Uterus (tissue), 4 donors: Measurements from ENCODE around the gene CMTM3. TPM values are rescaled to one million over a fixed set of nuclear protein-coding genes. Genes with fewer than 3 reads are reported as not detected.
"Not testable (repeated sequence)": the region's sequence is repeated elsewhere in the genome, so short reads cannot be mapped to it uniquely, and the experiment has no call there.

Experiments used
- DNase-seq, 2 donors: peaks; one replicate each; pipeline ENCODE4 v3.0.0-alpha.2; 2019 to 2020
- H3K27ac ChIP-seq, 2 donors: fragments of 200-600 bp; sonication (generic); 1 replicate in 1 of 2; 2 replicates in 1 of 2; pipeline ENCODE4 v1.5.1; 2016 to 2018
- H3K27me3 ChIP-seq, 2 donors: fragments of 200-600 bp; sonication (generic); one replicate each; pipeline ENCODE4 v1.5.1; 2018 to 2019; ENCODE audit warnings: control low read depth in 1 of 2
- H3K36me3 ChIP-seq, 2 donors: fragments of 200-600 bp; sonication (generic); one replicate each; pipeline ENCODE4 v1.5.1; 2019; ENCODE audit warnings: control low read depth in 1 of 2
- H3K4me1 ChIP-seq, 2 donors: fragments of 200-600 bp; sonication (generic); one replicate each; pipeline ENCODE4 v1.5.1; 2018 to 2019; ENCODE audit warnings: control low read depth in 1 of 2
- H3K4me3 ChIP-seq, 2 donors: fragments of 200-600 bp; sonication (generic); 1 replicate in 1 of 2; 2 replicates in 1 of 2; pipeline ENCODE4 v1.5.1; 2018 to 2019; ENCODE audit warnings: mild to moderate bottlenecking in 1 of 2
- H3K9me3 ChIP-seq, 2 donors: fragments of 200-600 bp; sonication (generic); one replicate each; pipeline ENCODE4 v1.5.1; 2019; ENCODE audit warnings: control low read depth in 1 of 2
- CTCF ChIP-seq, 4 experiments: fragments of 200-600 bp in 2 of 4; fragments of 450-650 bp in 2 of 4; sonication (generic) in 2 of 4; IDR thresholded peaks; one replicate each; pipeline ENCODE4 v1.5.1; 2016 to 2019; ENCODE audit warnings: antibody characterized with exemption in 4 of 4, mild to moderate bottlenecking in 2 of 4, moderate library complexity in 1 of 4
- POLR2A ChIP-seq, 2 donors: fragments of 450-650 bp; IDR thresholded peaks; one replicate each; pipeline ENCODE4 v1.6.1; 2016; ENCODE audit warnings: antibody characterized with exemption in 2 of 2, mild to moderate bottlenecking in 1 of 2, moderate library complexity in 1 of 2
- intact Hi-C: fragments of 100-400 bp; cut with DNase I; formaldehyde crosslinking; loops from one replicate; pipeline ENCODE4 v1.15.1; 2023; ENCODE audit warnings: low total_unique reads
- small RNA-seq: library from RNA; depleted of rRNA; stranded (forward); fragments of <200 nt; gene quantifications from one replicate; pipeline ENCODE3, GENCODE V24; 2016
- total RNA-seq, 4 donors: library from RNA; depleted of rRNA in 3 of 4; stranded (reverse); fragments of >200 nt in 3 of 4; gene quantifications; one replicate each; pipeline versions ENCODE4 v1.1.0 to v1.2.4, GENCODE V29; 2014 to 2023
- donor health status: DM: yes; HTN: yes; CAD: no.

Gene CMTM3
- total RNA-seq, 4 donors from 2014 or later, result 42.6 to 67.9 (median 56.2) TPM

DNA sequence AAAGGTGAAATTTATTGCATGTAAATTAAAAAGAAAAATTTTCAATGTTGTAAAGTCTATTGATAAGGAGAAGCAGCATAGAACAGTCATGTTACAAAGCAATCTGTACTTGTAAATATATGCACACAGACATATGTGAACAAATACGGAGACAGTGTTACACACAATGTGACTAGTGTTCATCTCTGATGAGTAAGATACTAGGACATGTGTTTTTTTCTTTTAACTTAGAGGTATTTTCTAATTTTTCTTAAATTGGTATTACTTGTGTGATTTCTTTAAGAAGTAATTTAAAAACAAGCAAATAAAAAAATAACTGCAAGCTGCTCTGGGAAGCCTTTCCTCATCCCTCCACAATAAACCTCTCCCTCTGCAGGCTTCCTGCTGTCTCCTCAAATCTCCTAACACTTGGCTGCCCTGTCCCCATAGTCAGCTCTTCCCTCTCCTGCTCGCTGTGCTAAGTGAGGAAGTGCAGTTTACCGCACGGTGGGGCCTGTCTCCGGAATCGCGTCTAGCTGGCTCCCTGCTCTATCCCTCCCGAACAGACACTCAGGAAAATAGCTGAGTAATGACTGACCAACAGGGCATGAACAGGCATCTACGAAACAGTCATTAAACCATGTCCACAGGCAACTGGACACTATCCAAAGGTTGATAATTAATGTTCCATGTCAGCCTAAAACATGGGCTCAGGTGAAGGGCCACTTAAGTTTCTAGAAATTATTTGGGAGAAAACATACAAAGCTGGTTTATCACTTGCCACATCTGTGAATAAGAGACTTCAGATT, 56.1 kb downstream of the CMTM3 start:
- H3K27me3 ChIP-seq, result no peaks in the 10 kb centered on the region
- peak; percentile 67 to 69 for DNase-seq
- H3K36me3 ChIP-seq, result no peaks in the 10 kb centered on the region
- TF ChIP-seq POLR2A (IDR thresholded peaks at IDR 0.05) (no peak), CTCF (IDR thresholded peaks at IDR 0.05) (peak; percentile 27 to 42 (median 31))
- no peaks in the 10 kb centered on the region for H3K9me3 ChIP-seq
- peaks cover 0 to 8% of the 10 kb centered on the region in 2 donors for H3K4me1 ChIP-seq
- H3K27ac ChIP-seq, result peak overlapping the region; percentile 79 to 80
- intact Hi-C loops, result no loop called here
- no peak overlapping the region for H3K4me3 ChIP-seq

DNA sequence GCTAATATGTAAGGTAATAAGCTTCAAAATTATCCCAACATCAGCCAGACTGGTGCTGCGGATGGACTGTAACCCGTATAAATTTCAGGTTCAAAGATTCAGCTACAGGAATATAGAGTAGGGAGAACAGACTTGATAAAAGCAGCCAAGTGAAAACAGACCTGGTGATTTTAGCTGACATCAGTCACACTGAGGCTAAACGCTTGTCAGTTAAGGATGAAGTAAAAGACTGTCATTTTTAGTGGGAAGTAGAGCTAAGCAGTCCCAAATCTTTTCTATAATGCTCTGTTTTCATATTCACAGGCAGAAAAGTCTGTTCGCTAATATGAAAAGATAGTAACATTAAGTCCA, 56.7 kb downstream of the CMTM3 start:
- TF ChIP-seq CTCF (IDR thresholded peaks at IDR 0.05) (no peak), POLR2A (IDR thresholded peaks at IDR 0.05) (no peak)
- Histone ChIP-seq H3K27ac (peak overlapping the region; percentile 79 to 80), H3K9me3 (no peaks in the 10 kb centered on the region), H3K4me3 (no peak overlapping the region), H3K27me3 (no peaks in the 10 kb centered on the region), H3K36me3 (no peaks in the 10 kb centered on the region), H3K4me1 (peaks cover 0 to 8% of the 10 kb centered on the region in 2 donors)
- intact Hi-C loops, result no loop called here
- DNase-seq, result no peak

DNA sequence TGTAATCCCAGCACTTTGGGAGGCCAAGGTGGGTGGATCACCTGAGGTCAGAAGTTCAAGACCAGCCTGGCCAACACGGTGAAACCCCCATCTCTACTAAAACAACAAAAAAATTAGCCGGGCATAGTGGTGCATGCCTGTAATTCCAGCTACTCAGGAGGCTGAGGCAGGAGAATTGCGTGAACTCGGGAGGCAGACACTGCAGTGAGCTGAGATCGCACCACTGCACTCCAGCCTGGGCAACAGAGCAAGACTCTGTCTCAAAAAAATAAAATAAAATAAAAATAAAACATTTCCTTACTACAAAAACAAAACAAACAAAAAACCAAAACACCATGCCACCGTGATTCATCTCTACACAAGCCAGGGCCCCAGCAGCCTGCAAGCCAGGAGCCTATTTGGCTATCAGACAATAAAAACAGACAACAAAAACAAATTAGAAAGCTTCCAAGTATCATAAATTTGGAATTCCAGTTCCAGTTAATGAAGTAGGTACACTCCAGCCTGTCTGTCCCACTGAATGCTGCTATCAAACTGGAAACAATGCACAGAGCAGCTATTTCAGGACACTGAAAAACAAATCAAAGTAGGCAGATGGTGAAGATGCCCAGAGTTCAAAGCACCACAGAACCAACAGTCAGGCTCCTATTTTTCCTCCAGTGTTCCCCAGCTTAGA, 57.3 kb downstream of the CMTM3 start:
- H3K4me1 ChIP-seq, H3K36me3 ChIP-seq, H3K4me3 ChIP-seq, DNase-seq, H3K9me3 ChIP-seq, H3K27me3 ChIP-seq, intact Hi-C loops: not testable (repeated sequence)
- peak overlapping the region; percentile 79 to 80 for H3K27ac ChIP-seq

GRCh38 chr16:66662445-66663194, 58.1 kb downstream of the CMTM3 start:
- Histone ChIP-seq H3K36me3 (no peaks in the 10 kb centered on the region), H3K9me3 (no peaks in the 10 kb centered on the region), H3K27ac (peak overlapping the region; percentile 79 to 80), H3K4me1 (peaks cover 0 to 8% of the 10 kb centered on the region in 2 donors), H3K27me3 (no peaks in the 10 kb centered on the region), H3K4me3 (no peak overlapping the region)
- TF ChIP-seq POLR2A (IDR thresholded peaks at IDR 0.05) (no peak), CTCF (IDR thresholded peaks at IDR 0.05) (peak in 3 of 4 experiments; percentile 20 to 44 (median 22))
- DNase-seq, result no peak
- intact Hi-C loops, result no loop called here

Small RNA genes lying within 50 kb of the gene (small RNA-seq; reads per million reads assigned to genes)
- not detected for gene CKLF-CMTM1

Other genes with a start within 250 kb of the CMTM3 start
- gene CDH5, start 238.0 kb upstream of the CMTM3 start, total RNA-seq, result 100 to 1,000 TPM in 1 of 4 donors, 10 to 100 TPM in 3; 31.2 to 126 (median 70.6) TPM
- 1 to 10 TPM in 1 of 4 donors, under 1 TPM in 1, not detected in 2; 0.52 to 3.9 TPM for gene BEAN1, start 177.4 kb upstream of the CMTM3 start, total RNA-seq
- gene TK2, start 54.6 kb upstream of the CMTM3 start, total RNA-seq, result 10 to 100 TPM; 13.6 to 52.6 (median 39.2) TPM
- 100 to 1,000 TPM in 1 of 4 donors, 10 to 100 TPM in 3; 31.3 to 118 (median 68.6) TPM for gene CKLF, start 52.1 kb upstream of the CMTM3 start, total RNA-seq
- gene CMTM1, start 38.3 kb upstream of the CMTM3 start, total RNA-seq, result 1 to 10 TPM in 2 of 4 donors, not detected in 2; 5.0 to 5.3 TPM
- gene CMTM2, start 25.2 kb upstream of the CMTM3 start, total RNA-seq, result 1 to 10 TPM in 1 of 4 donors, not detected in 3; 1.2 TPM
- 10 to 100 TPM in 2 of 4 donors, 1 to 10 TPM in 2; 6.1 to 41.5 (median 15.1) TPM for gene CMTM4, start 92.0 kb downstream of the CMTM3 start, total RNA-seq
- gene DYNC1LI2, start 146.9 kb downstream of the CMTM3 start, total RNA-seq, result 100 to 1,000 TPM; 109 to 279 (median 151) TPM
- under 1 TPM in 2 of 4 donors, not detected in 2; 0.21 to 0.83 TPM for gene TERB1, start 196.9 kb downstream of the CMTM3 start, total RNA-seq
- gene NAE1, start 226.3 kb downstream of the CMTM3 start, total RNA-seq, result 10 to 100 TPM; 32.6 to 83.5 (median 59.8) TPM
- not detected for gene CA7, start 239.7 kb downstream of the CMTM3 start, total RNA-seq